Vein endothelial cell (primary cell): Measurements from ENCODE around the gene JMJD7. TPM values are rescaled to one million over a fixed set of nuclear protein-coding genes. Genes with fewer than 3 reads are reported as not detected.

Experiments used
- small RNA-seq: library from RNA; depleted of rRNA; stranded (forward); fragments of <200 nt; gene quantifications from one replicate; pipeline ENCODE3, GENCODE V24; 2012
- total RNA-seq: library from RNA; depleted of rRNA; stranded (reverse); fragments of >200 nt; gene quantifications from 2 replicates; pipeline ENCODE4 v1.2.3, GENCODE V29; 2012

The JMJD7 gene
- 3.5 and 5.9 TPM in 2 replicates for total RNA-seq

DNA sequence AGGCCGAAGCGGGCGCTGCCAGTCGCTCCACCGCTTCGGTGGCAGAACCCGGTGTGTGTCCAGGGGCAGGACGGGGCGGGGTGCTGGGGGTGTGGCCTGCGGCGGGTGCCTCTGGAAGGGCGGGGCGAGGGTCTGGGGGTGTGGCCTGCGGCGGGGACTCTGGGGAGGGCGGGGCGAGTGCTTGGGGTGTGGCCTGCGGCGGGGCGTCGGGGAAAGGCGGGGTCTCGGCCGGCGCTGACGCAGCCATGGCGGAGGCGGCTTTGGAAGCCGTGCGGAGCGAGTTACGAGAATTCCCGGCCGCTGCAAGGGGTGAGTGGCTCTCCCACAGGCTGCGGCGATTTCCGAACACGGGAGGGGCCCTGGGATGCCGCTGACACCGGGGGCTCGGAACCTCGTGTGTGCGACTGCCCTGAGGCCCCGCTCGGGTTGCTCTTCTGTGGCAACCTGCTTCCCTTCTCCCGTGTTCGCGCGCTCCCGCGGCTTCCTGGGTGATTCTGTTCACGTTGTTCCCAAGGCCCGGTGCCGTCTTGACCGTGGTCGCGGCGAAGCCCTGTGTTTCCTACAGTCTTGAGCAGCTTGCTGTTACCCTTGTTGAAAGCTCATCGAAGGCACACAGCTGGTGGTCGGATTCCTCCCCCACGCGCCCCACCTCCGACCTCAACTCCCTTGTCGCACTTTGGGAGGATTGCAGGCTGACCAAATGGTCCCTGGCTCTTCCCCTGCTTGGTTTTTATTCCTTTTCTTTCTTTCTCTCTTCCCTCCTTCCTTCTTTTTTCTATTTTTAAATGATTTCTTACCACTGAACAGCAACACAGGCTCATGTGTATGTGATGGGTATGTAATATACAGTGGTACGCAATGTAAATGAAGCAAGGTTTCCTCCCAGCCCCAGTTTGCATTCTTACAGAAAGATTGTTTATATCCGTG, at the start of gene JMJD7:
Gene JMJD7 (plus strand): TSS at position 213 of the 927 bp plus-strand sequence. CDS start 33 bp downstream, at position 246.

DNA sequence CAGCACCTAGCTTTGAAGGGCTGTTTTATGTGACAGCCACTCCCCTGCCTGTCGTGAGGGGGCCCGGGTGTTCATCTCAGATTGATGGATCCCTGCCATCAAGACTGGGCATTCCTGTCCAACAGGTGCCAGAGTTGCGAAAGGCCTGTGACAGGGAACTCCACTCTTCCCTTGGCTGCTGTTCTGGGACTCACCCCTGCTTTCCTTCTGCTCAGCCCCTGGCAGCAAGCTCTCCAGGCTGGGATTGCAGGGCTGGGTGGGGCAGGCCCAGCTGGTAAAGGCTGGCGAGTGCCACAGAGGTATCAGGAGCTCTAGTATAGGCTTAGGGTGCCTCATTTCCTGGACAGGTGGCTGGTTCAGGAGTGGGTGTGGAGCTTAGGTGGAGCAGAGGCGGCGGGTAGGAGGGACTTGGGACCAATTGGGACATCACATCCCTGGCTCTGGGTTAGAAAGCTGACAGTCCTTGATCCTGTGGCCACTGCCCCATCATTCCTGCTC, 10.6 kb downstream of the JMJD7 start, which contains the start of gene PLA2G4B:
Gene PLA2G4B (plus strand): TSS at position 448 of the 498 bp plus-strand sequence. CDS start 67 bp downstream, outside the sequence.

Small RNA genes within 50 kb of the gene (small RNA-seq; reads per million reads assigned to genes)
- not detected for gene JMJD7-PLA2G4B
- gene MIR4310: not detected
- gene RNA5SP393: not detected

Other genes with a start within 250 kb of the JMJD7 start
- 31.8 and 38.9 TPM in 2 replicates for gene MGA, start 167.7 kb upstream of the JMJD7 start, total RNA-seq
- gene MAPKBP1, start 53.6 kb upstream of the JMJD7 start, total RNA-seq: 26.5 and 32.6 TPM in 2 replicates
- 0.67 and 28.1 TPM in 2 replicates for gene PLA2G4B, start 10.8 kb downstream of the JMJD7 start, total RNA-seq
- gene SPTBN5, start 66.0 kb downstream of the JMJD7 start, total RNA-seq: 3.9 and 15.2 TPM in 2 replicates
- gene EHD4, start 144.5 kb downstream of the JMJD7 start, total RNA-seq: 150 and 152 TPM in 2 replicates
- gene PLA2G4E, start 192.9 kb downstream of the JMJD7 start, total RNA-seq: not detected in 2 replicates